Measurements from ENCODE around the gene CYP51A1.
A peak's percentile ranks its signal among the peaks of the same experiment; 100 is the strongest.
"Not testable (repeated sequence)": the region's sequence is repeated elsewhere in the genome, so short reads cannot be mapped to it uniquely, and the experiment has no call there.

Gene CYP51A1

DNA sequence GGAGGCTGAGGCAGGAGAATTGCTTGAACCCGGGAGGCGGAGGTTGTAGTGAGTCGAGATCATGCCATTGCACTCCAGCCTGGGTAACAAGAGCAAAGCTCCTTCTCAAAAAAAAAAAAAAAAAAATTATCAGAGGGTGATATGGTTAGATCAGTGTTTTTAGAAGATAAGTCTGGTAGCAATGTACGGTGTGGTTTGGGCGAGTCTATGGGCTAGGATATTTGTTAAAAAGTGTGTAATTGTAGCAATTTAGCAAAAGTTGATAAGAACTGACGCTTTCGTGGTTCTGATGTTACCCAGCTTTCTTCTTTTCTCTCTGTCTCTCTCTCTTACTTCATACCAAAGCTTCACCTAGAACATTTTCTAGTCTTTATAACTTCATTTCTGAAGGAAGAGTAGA is 6.9 kb upstream of the CYP51A1 start:
- FAIRE-seq: no peak
- no peak for TF ChIP-seq POLR2A (IDR thresholded peaks at IDR 0.05; ENCODE audit: low read depth, low read length)
- DNase-seq (ENCODE audit: insufficient read length, low spot score): no peak

DNA sequence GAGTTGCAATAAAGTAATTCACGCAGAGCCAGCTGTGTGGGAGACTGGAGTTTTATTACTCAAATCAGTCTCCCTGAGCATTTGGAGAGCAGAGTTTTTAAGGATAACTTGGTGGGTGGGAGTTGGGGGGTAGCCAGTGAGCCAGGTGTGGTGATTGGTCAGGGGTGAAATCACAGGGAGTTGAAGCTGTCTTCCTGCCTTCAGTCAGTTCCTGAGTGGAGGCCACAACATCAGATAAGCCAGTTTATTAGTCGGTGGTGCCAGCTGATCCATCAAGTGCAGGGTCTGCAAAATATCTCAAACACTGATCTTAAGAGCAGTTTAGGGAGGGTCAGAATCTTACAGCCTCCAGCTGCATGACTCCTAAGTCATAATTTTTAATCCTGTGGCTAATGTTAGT is 3.3 kb upstream of the CYP51A1 start:
- TF ChIP-seq POLR2A (IDR thresholded peaks at IDR 0.05; ENCODE audit: low read depth, low read length): no peak
- no peak for DNase-seq (ENCODE audit: insufficient read length, low spot score)
- no peak for FAIRE-seq

GRCh38 chr7:92135052-92135889 is 994 bp upstream of the CYP51A1 start:
- no peak for TF ChIP-seq POLR2A (IDR thresholded peaks at IDR 0.05; ENCODE audit: low read depth, low read length)
- no peak for DNase-seq (ENCODE audit: insufficient read length, low spot score)
- no peak for FAIRE-seq

- TF ChIP-seq POLR2A (IDR thresholded peaks at IDR 0.05; ENCODE audit: low read depth, low read length): no peak; the same call in 1 of the 2 replicates
- FAIRE-seq (no peak), DNase-seq (ENCODE audit: insufficient read length, low spot score) (peak; percentile 59)
Measured at GRCh38 chr7:92133737-92134270, 473 bp downstream of the CYP51A1 start.

DNA sequence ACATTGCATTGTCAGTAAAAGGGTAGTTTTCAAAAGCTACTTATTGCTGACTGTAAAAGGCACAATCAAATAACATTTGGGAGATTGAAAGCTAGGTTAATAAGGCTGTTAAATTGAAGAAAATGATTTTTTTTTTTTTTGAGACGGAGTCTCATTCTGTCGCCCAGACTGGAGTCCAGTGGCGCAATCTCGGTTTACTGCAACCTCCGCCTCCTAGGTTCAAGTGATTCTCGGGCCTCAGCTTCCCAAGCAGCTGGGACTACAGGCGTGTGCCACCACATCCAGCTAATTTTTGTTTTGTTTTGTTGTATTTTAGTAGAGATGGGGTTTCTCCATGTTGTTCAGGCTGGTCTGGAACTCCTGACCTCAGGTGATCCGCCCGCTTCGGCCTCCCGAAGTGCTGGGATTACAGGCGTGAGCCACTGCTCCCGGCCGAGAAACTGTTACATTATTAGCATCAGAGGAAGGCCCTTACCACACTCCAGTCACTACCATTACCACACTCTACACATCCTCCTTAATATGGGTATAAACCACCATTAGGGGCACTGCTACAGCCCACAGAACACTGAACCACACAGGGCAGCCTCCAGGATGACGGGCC is 1.0 kb downstream of the CYP51A1 start:
- DNase-seq (ENCODE audit: insufficient read length, low spot score) (no peak), FAIRE-seq (no peak)
- no peak for TF ChIP-seq POLR2A (IDR thresholded peaks at IDR 0.05; ENCODE audit: low read depth, low read length)

DNA sequence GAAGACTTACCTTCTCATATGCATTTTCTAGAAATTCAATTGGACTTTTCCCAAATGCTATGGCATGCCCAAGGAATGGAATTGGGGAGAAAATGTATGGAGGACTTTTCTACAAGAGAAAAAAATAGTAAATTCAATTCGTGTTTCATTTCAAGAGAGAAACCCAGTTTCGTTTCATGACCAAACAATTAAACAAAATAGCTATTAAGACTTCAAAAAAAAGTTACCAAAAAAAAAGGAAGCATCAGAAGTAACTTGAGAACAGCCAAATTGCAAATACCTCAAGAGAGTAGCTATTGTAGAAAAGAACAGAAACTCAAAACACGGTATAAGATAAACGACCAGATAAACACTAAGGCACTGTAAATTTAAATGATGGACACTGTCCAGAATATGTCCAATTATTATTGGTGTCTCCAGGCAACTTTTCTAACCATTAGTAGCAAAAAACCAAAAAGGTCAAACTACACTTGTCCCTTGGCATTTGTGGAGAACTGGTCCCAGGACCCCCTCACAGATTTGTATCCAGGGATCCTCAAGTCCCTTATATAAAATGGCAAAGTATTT is 2.4 kb downstream of the CYP51A1 start:
- FAIRE-seq: no peak
- DNase-seq (ENCODE audit: insufficient read length, low spot score): no peak
- no peak for TF ChIP-seq POLR2A (IDR thresholded peaks at IDR 0.05; ENCODE audit: low read depth, low read length)

DNA sequence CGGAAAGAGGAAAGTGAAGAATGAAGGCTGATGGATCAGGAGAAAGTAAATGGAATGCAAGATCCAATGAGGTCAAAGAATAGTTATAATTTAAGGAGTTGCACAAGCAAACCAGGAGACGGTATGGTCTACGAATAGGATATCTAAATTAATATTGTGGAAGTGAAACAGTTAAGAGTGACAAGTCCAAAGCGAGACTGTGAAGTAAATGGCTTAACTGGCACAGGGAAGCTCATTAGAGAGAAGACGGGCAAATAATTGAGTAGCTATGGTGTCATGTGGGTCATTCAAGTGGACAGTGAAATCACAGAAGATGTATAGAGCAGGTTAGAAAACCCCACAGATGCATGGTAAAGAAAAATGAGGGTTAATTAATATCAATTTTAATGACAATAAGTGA is 3.2 kb downstream of the CYP51A1 start:
- DNase-seq (ENCODE audit: insufficient read length, low spot score) (no peak), FAIRE-seq (no peak)
- no peak for TF ChIP-seq POLR2A (IDR thresholded peaks at IDR 0.05; ENCODE audit: low read depth, low read length)

- no peak for TF ChIP-seq POLR2A (IDR thresholded peaks at IDR 0.05; ENCODE audit: low read depth, low read length)
- no peak for DNase-seq (ENCODE audit: insufficient read length, low spot score)
- FAIRE-seq: no peak
Measured at GRCh38 chr7:92121681-92122080, 12.6 kb downstream of the CYP51A1 start.

DNA sequence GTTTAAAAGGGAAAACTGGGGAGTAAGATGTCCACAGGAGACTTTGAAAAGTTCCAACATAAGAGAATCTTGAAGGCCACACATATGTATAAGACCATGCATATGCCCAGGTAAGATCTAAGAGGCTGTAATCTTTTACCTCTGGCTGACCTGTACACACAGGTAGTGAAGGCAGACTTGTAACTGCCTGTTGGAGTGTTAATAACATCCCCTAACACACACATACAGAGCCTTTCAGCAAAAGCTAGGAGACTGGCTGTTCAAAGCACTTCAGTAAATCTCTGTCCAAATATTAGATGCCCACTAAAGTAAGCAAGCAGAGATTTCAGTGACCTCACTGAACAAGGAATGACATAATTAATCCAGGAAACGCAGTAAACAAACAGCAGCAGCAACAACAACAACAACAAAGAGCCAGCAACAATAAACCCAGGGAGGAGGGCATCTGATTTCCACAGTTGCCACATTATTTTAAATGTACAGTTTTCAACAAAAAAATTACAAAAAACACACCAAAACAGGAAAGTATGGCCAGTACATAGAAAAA is 15.0 kb downstream of the CYP51A1 start:
- FAIRE-seq (no peak), DNase-seq (ENCODE audit: insufficient read length, low spot score) (no peak)
- no peak for TF ChIP-seq POLR2A (IDR thresholded peaks at IDR 0.05; ENCODE audit: low read depth, low read length)

DNA sequence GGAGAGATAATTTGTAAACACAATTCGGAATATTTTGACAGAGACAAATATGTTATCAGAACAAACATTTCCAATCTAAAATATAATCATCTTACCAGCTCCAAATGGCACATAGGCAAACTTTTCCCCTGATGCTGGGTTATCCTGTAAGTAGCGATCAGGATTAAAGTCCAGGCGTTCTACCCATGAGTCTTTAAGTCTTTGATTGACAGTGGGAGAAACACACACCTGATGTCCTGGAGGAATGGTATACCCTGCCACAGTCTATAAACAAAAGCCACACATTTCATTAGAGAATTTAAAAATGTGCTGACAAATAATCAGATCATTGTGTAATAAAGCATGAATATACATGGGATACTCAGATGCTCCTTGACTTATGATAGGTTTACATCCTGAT is 17.3 kb downstream of the CYP51A1 start:
- no peak for FAIRE-seq
- TF ChIP-seq POLR2A (IDR thresholded peaks at IDR 0.05; ENCODE audit: low read depth, low read length): no peak
- DNase-seq (ENCODE audit: insufficient read length, low spot score): no peak

DNA sequence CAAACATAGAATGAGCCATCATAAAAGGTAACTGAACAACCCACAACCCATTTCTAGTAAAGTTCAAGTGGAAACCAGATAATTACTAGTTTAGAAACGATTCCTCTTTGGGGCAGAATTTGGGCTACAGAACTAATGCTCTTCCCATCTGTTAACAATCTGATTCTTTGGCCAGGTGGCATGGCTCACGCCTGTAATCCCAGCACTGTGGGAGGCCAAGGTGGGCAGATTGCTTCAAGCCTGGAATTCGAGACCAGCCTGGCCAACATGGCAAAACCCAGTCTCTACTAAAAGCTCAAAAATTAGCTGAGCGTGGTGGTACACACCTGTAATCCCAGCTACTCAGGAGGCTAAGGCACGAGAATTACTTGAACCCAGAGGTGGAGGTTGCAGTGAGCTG is 18.5 kb downstream of the CYP51A1 start:
- DNase-seq (ENCODE audit: insufficient read length, low spot score): no peak
- FAIRE-seq: no peak
- TF ChIP-seq POLR2A (IDR thresholded peaks at IDR 0.05; ENCODE audit: low read depth, low read length): no peak

DNA sequence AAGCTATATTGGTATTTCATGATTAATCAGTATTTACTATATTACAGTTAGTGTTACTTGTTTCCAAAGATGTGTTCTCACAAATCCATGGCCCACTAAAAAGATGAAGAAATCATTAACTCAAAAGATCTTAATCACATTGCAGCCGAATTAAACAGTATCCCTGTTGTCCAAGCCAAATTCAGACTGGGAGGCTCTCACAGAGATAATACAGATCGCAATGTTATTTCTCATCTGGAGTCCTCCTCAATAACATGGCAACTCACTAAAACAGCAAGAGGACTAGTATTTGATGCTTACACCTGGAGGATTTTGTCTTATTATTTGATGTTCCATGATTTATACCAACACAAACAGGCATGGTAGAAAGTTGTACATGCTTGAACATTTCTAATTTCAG is 23.4 kb downstream of the CYP51A1 start:
- FAIRE-seq (peak; percentile 65), DNase-seq (ENCODE audit: insufficient read length, low spot score) (no peak)
- TF ChIP-seq POLR2A (IDR thresholded peaks at IDR 0.05; ENCODE audit: low read depth, low read length): no peak

- DNase-seq (ENCODE audit: insufficient read length, low spot score): no peak
- no peak for FAIRE-seq
- no peak for TF ChIP-seq POLR2A (IDR thresholded peaks at IDR 0.05; ENCODE audit: low read depth, low read length)
Measured at GRCh38 chr7:92108821-92109220, 25.5 kb downstream of the CYP51A1 start.

GRCh38 chr7:92102862-92103261 is 31.4 kb downstream of the CYP51A1 start:
- not testable (repeated sequence) for FAIRE-seq

More at GRCh38 chr7:92102862-92103261, 31.4 kb downstream of the CYP51A1 start:
- DNase-seq (ENCODE audit: insufficient read length, low spot score): peak; percentile 17

Measured in H54 (cell line).